Spleen (tissue), 11 donors: ENCODE measurements around the gene DENND1A. TPM values are rescaled to one million over a fixed set of nuclear protein-coding genes. Genes with fewer than 3 reads are reported as not detected.

Source experiments
- DNase-seq: peaks from one replicate; pipeline ENCODE4 v3.0.0-alpha.2; 2020
- H3K27ac ChIP-seq, 8 donors: fragments of 200-600 bp; sonication (generic) in 7 of 8; 1 replicate in 4 of 8; 2 replicates in 4 of 8; pipeline versions ENCODE4 v1.5.0 to v1.8.0; 2016 to 2021; ENCODE audit warnings: inconsistent platforms in 4 of 8, mild to moderate bottlenecking in 4 of 8, moderate library complexity in 1 of 8
- H3K27me3 ChIP-seq, 7 donors: fragments of 200-600 bp; sonication (generic) in 6 of 7; replicated peaks in 1 of 7; 1 replicate in 4 of 7; 2 replicates in 3 of 7; pipeline versions ENCODE4 v1.5.0 to v1.8.0; 2016 to 2021; ENCODE audit warnings: inconsistent platforms in 3 of 7, mild to moderate bottlenecking in 1 of 7
- H3K36me3 ChIP-seq, 6 donors: fragments of 200-600 bp; sonication (generic) in 5 of 6; 1 replicate in 4 of 6; 2 replicates in 2 of 6; pipeline versions ENCODE4 v1.5.0 to v1.8.0; 2016 to 2021; ENCODE audit warnings: inconsistent platforms in 2 of 6
- H3K4me1 ChIP-seq, 6 donors: fragments of 200-600 bp; sonication (generic) in 5 of 6; 1 replicate in 3 of 6; 2 replicates in 3 of 6; pipeline versions ENCODE4 v1.5.0 to v1.8.0; 2016 to 2021; ENCODE audit warnings: inconsistent platforms in 3 of 6
- H3K4me3 ChIP-seq, 8 donors: fragments of 200-600 bp; sonication (generic) in 7 of 8; 1 replicate in 4 of 8; 2 replicates in 4 of 8; pipeline versions ENCODE4 v1.5.0 to v1.8.0; 2016 to 2021; ENCODE audit warnings: inconsistent platforms in 4 of 8, mild to moderate bottlenecking in 4 of 8, moderate library complexity in 2 of 8
- H3K9me3 ChIP-seq, 8 donors: fragments of 200-600 bp; sonication (generic) in 7 of 8; 1 replicate in 4 of 8; 2 replicates in 4 of 8; pipeline versions ENCODE4 v1.5.0 to v1.8.0; 2016 to 2021; ENCODE audit warnings: inconsistent platforms in 4 of 8
- POLR2A ChIP-seq, 3 donors: fragments of 450-650 bp; IDR thresholded peaks; one replicate each; pipeline ENCODE4 v1.5.1; 2017; ENCODE audit warnings: antibody characterized with exemption in 3 of 3, mild to moderate bottlenecking in 1 of 3
- POLR2AphosphoS5 ChIP-seq, 3 donors: sonication (generic); formaldehyde crosslinking; IDR thresholded peaks; one replicate each; pipeline ENCODE4 v1.5.1; 2017; ENCODE audit warnings: antibody characterized with exemption in 3 of 3
- WGBS, 5 donors: extraction: QIAGEN DNeasy Blood & Tissue Kit in 3 of 5; methylation state at CpG; one replicate each; pipeline versions ENCODE4 v1.1.5 to v1.1.7; 2013 to 2018; 5-methylcytosine and 5-hydroxymethylcytosine counted together
- intact Hi-C: fragments of 100-400 bp; cut with DNase I; formaldehyde crosslinking; loops from one replicate; pipeline ENCODE4 v1.15.0; 2023; ENCODE audit warnings: low total_unique reads
- polyA plus RNA-seq, 3 donors: library from polyadenylated mRNA; stranded (reverse); fragments of 200-250 nt; gene quantifications; one replicate each; pipeline ENCODE4 v1.2.1, GENCODE V29; 2013
- total RNA-seq, 7 donors: library from RNA; depleted of rRNA in 3 of 7; stranded (reverse); fragments of >200 nt in 3 of 7; fragmentation: NEBNext Ultra II Directional in 4 of 7; extraction: Animal tissue kit (Norgen Biotek cat#: 25700) in 4 of 7; gene quantifications; one replicate each; pipeline versions ENCODE4 v1.1.0 to v1.2.1, GENCODE V29; 2016 to 2021
- TF ChIP-seq, protein P1 (sequence below), 11 experiments: fragments of 200-600 bp in 7 of 11; fragments of 450-650 bp in 4 of 11; sonication (generic) in 4 of 11; IDR thresholded peaks in 8 of 11; conservative IDR thresholded peaks in 3 of 11; 1 replicate in 7 of 11; 2 replicates in 4 of 11; pipeline versions ENCODE4 v1.4.0 to v1.8.0; 2016 to 2021; ENCODE audit warnings: antibody characterized with exemption in 11 of 11, inconsistent platforms in 4 of 11, mild to moderate bottlenecking in 1 of 11
- donor health status: healthy with polysubstance abuse.
- donor health status: DM: no; HTN: no; CAD: no; lungs with moderate emphysema.
- donor health status: DM: no; HTN: no; CAD: no.
- donor health status: Bipolar disorder and iron deficiency.
- donor health status: healthy.
- donor health status: DM: no; HTN: no; CAD: no.
- donor health status: DM: yes; HTN: yes; CAD: no.

Gene DENND1A
- total and polyA plus RNA-seq, 10 donors: 5.4 to 59.3 (median 48.8) TPM

DNA sequence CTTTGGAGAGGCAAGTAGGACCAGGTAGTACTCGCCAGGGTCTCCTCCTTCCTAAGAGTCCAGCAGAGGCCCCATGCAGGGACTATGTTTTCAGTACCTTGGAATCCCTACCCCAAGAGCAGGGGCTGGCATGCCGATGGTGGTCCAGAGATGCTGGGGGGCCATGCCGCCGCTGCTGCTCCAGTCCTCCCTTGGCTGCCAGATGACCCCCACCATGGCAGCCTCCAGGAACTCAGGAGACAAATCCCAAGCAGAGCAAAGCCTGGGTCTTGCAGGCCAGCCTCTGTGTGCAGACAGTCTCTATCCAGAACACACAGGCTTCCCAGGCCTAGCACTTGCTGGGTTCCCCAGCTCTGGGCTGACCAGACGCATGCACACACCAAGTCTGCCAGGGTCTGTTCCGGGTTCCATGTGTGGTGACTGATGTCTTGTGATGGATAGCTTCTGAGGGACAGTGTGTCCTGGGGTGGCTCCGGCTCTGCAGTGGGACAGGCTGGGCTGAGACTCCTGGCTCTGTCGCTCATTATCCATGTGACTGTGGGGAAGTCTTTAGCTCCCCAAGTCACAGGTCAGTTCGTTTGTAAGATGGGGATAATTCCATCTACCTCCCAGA is 446.6 kb downstream of the DENND1A start:
- H3K27me3 ChIP-seq: no peaks in the 10 kb centered on the region
- H3K36me3 ChIP-seq: peaks cover 0 to 19% (median 0%) of the 10 kb centered on the region in 6 donors
- no peak overlapping the region for H3K27ac ChIP-seq
- no peaks in the 10 kb centered on the region for H3K9me3 ChIP-seq
- no peak overlapping the region for H3K4me3 ChIP-seq
- DNase-seq: peak; percentile 47
- 90 to 97% (median 95%) methylated on average over 7 to 9 of the region's 9 CpGs for WGBS, 5 donors
- intact Hi-C loops: no loop called here
- TF ChIP-seq POLR2AphosphoS5 (IDR thresholded peaks at IDR 0.05) (no peak), POLR2A (IDR thresholded peaks at IDR 0.05) (no peak)
- TF ChIP-seq, protein P1, sequence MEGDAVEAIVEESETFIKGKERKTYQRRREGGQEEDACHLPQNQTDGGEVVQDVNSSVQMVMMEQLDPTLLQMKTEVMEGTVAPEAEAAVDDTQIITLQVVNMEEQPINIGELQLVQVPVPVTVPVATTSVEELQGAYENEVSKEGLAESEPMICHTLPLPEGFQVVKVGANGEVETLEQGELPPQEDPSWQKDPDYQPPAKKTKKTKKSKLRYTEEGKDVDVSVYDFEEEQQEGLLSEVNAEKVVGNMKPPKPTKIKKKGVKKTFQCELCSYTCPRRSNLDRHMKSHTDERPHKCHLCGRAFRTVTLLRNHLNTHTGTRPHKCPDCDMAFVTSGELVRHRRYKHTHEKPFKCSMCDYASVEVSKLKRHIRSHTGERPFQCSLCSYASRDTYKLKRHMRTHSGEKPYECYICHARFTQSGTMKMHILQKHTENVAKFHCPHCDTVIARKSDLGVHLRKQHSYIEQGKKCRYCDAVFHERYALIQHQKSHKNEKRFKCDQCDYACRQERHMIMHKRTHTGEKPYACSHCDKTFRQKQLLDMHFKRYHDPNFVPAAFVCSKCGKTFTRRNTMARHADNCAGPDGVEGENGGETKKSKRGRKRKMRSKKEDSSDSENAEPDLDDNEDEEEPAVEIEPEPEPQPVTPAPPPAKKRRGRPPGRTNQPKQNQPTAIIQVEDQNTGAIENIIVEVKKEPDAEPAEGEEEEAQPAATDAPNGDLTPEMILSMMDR (IDR thresholded peaks at IDR 0.05 in 8 of 11, conservative IDR thresholded peaks at IDR 0.05 in 3 of 11): no peak
- H3K4me1 ChIP-seq: no peaks in the 10 kb centered on the region

DNA sequence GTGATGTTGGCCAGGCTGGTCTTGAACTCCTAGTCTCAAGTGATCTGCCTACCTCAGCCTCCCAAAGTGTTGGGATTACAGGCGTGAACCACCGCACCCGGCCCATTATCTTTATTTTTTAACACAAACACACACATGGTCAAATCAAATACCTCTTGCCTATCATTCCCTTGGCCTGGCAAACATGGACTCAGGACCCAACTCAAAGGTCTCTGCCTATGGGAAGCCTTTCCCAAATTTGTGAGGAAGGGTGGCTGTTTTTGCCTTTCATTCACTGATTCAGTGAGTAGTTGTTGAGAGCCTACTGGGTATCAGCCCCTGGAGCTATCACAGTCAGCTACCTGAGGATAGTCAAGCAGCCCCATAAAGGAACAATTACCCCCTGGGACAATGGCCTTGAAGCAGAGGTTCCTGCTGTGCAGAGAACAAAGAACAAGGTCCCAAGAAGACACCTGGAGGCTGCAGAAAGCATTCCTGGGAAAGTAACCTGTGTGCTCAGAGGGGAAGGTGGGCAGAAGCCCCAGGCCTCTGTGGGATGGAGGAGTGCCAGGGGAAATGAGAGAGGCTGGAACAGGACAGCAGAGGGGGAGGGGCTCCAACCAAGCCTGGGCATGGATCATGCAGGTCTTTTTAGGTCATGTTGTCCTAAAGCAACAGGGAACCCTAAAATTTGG is 447.5 kb downstream of the DENND1A start:
- TF ChIP-seq POLR2AphosphoS5 (IDR thresholded peaks at IDR 0.05): no peak
- TF ChIP-seq POLR2A (IDR thresholded peaks at IDR 0.05): no peak
- TF ChIP-seq, protein P1 (IDR thresholded peaks at IDR 0.05 in 8 of 11, conservative IDR thresholded peaks at IDR 0.05 in 3 of 11): no peak
- peak; percentile 9 for DNase-seq
- Histone ChIP-seq H3K27ac (no peak overlapping the region), H3K4me1 (no peaks in the 10 kb centered on the region), H3K36me3 (peaks cover 0 to 19% (median 0%) of the 10 kb centered on the region in 6 donors), H3K4me3 (no peak overlapping the region), H3K27me3 (no peaks in the 10 kb centered on the region), H3K9me3 (no peaks in the 10 kb centered on the region)
- WGBS, 5 donors: 97 to 100% (median 98%) methylated on average over 3 of the region's 3 CpGs
- intact Hi-C loops: no loop called here

- no peak for TF ChIP-seq POLR2AphosphoS5 (IDR thresholded peaks at IDR 0.05)
- TF ChIP-seq, protein P1 (IDR thresholded peaks at IDR 0.05 in 8 of 11, conservative IDR thresholded peaks at IDR 0.05 in 3 of 11): no peak
- TF ChIP-seq POLR2A (IDR thresholded peaks at IDR 0.05): no peak
- no peak overlapping the region for H3K4me3 ChIP-seq
- no peaks in the 10 kb centered on the region for H3K4me1 ChIP-seq
- DNase-seq: peak; percentile 30
- H3K27ac ChIP-seq: no peak overlapping the region
- H3K27me3 ChIP-seq: no peaks in the 10 kb centered on the region
- intact Hi-C loops: no loop called here
- WGBS, 5 donors: 90 to 98% (median 93%) methylated on average over 10 of the region's 10 CpGs
- no peaks in the 10 kb centered on the region for H3K9me3 ChIP-seq
- peaks cover 0 to 25% (median 0%) of the 10 kb centered on the region in 6 donors for H3K36me3 ChIP-seq
Observed at GRCh38 chr9:123481209-123481865, 448.6 kb downstream of the DENND1A start.

DNA sequence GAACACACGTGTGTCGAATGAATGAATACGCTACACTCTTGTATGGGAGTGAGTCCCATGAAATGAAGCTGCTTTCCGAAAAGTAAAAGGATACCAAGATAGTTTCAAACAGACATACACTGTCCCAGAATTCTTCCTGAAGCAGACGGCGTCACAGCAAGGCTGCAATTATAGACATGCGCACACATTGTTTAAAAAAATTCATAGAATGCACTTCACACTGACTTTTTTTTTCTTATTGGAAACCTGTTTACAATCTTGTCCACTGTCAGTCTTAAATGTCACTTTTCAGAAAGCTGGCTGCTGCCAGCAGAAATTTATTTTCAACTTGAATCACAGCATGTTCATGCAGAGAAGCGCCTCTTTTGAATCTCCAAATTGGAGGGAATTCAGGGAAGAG is 449.1 kb downstream of the DENND1A start:
- H3K9me3 ChIP-seq: no peaks in the 10 kb centered on the region
- no peak overlapping the region for H3K27ac ChIP-seq
- WGBS, 5 donors: 93 to 98% (median 97%) methylated on average over 8 of the region's 8 CpGs
- intact Hi-C loops: no loop called here
- TF ChIP-seq POLR2AphosphoS5 (IDR thresholded peaks at IDR 0.05): no peak
- TF ChIP-seq, protein P1 (IDR thresholded peaks at IDR 0.05 in 8 of 11, conservative IDR thresholded peaks at IDR 0.05 in 3 of 11): no peak
- TF ChIP-seq POLR2A (IDR thresholded peaks at IDR 0.05): no peak
- H3K36me3 ChIP-seq: peaks cover 0 to 24% (median 0%) of the 10 kb centered on the region in 6 donors
- no peaks in the 10 kb centered on the region for H3K27me3 ChIP-seq
- no peak for DNase-seq
- no peak overlapping the region for H3K4me3 ChIP-seq
- no peaks in the 10 kb centered on the region for H3K4me1 ChIP-seq
